Mesothelial cell of epicardium (in vitro differentiated cells): Measurements from ENCODE around the gene SLC44A1. TPM values are rescaled to one million over a fixed set of nuclear protein-coding genes. Genes with fewer than 3 reads are reported as not detected.

ENCODE experiments used
- DNase-seq, 2 experiments: peaks; one replicate each; pipeline ENCODE4 v3.0.0; 2021; ENCODE audit warnings: low spot score in 2 of 2; ENCODE audit not compliant: unreplicated experiment in 2 of 2
- H3K27ac Mint-ChIP-seq: 2 replicates; pipeline ENCODE4 v1.8.0; 2021; ENCODE audit warnings: mixed read lengths
- H3K27me3 Mint-ChIP-seq: 2 replicates; pipeline ENCODE4 v1.8.0; 2021; ENCODE audit warnings: low read depth, mixed read lengths
- H3K36me3 Mint-ChIP-seq: 2 replicates; pipeline ENCODE4 v1.8.0; 2021; ENCODE audit warnings: mixed read lengths
- H3K4me1 Mint-ChIP-seq: 2 replicates; pipeline ENCODE4 v1.8.0; 2021; ENCODE audit warnings: mixed read lengths
- H3K4me3 Mint-ChIP-seq: 2 replicates; pipeline ENCODE4 v1.8.0; 2021; ENCODE audit warnings: mild to moderate bottlenecking, moderate library complexity, mixed read lengths
- H3K9me3 Mint-ChIP-seq: 2 replicates; pipeline ENCODE4 v1.8.0; 2021; ENCODE audit warnings: mixed read lengths
- CTCF ChIP-seq: fragments of 200-600 bp; sonication (generic); IDR thresholded peaks from one replicate; pipeline ENCODE4 v1.5.0; 2021; ENCODE audit warnings: antibody characterized with exemption; ENCODE audit not compliant: unreplicated experiment
- total RNA-seq: library from RNA; stranded (reverse); gene quantifications from 3 replicates; pipeline ENCODE4 v1.2.1, GENCODE V29; 2021

Gene SLC44A1
- total RNA-seq, 1 donor from 2014 or later, result 49.0 TPM

GRCh38 chr9:105333076-105333475 is 88.6 kb downstream of the SLC44A1 start:
- TF ChIP-seq CTCF, result no peak
- DNase-seq, result no peak
- Mint-ChIP-seq H3K4me3 (no peak overlapping the region), H3K27ac (no peak overlapping the region), H3K9me3 (no peaks in the 10 kb centered on the region), H3K36me3 (peaks cover 18% of the 10 kb centered on the region), H3K4me1 (peaks cover 13% of the 10 kb centered on the region), H3K27me3 (no peaks in the 10 kb centered on the region)

DNA sequence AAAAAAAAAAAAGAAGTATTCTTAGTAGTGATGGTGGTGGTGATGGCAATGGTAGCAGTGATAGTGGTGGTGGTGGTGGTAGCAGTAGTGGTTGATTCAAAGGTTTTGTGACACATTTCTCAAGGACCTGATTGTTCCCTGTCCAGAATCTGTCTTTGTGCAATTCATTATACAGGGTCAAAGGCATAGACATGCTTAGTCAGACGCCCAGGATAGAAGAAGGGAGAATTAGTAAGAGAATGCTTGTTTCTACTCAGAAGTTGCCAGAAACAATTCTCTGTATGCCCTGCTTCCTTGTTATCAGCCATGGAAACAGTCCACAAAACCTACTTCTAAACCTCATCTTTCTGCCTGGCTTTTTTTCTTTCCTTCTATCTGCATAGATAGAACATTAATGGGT is 89.4 kb downstream of the SLC44A1 start:
- H3K4me1 Mint-ChIP-seq, result peaks cover 13% of the 10 kb centered on the region
- no peak for TF ChIP-seq CTCF
- no peaks in the 10 kb centered on the region for H3K27me3 Mint-ChIP-seq
- H3K27ac Mint-ChIP-seq, result peak overlapping the region; percentile 61
- peaks cover 18% of the 10 kb centered on the region for H3K36me3 Mint-ChIP-seq
- H3K9me3 Mint-ChIP-seq, result no peaks in the 10 kb centered on the region
- no peak for DNase-seq
- H3K4me3 Mint-ChIP-seq, result no peak overlapping the region

DNA sequence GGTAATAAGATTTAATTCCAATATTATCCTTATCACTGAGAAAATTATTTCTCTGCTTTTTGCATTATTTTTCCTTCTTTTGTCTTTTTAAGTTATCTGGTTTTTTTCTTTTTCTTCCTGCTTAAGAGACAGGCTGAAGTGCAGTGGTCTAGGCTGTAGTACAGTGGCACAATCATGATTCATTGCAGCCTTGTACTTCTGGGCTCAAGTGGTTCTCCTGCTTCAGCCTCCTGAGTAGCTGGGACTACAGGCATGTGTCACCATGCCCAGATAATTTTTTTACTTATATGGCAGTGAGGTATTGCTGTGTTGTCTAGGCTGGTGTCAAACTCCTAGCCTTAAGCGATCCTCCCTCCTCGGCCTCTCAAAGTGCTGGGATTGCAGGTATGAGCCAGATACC is 93.9 kb downstream of the SLC44A1 start:
- H3K4me1 Mint-ChIP-seq, result peaks cover 10% of the 10 kb centered on the region
- H3K9me3 Mint-ChIP-seq, result no peaks in the 10 kb centered on the region
- no peaks in the 10 kb centered on the region for H3K27me3 Mint-ChIP-seq
- DNase-seq, result no peak
- peaks cover 18% of the 10 kb centered on the region for H3K36me3 Mint-ChIP-seq
- no peak overlapping the region for H3K27ac Mint-ChIP-seq
- no peak overlapping the region for H3K4me3 Mint-ChIP-seq
- TF ChIP-seq CTCF, result no peak

- no peak for TF ChIP-seq CTCF
- Mint-ChIP-seq H3K27ac (no peak overlapping the region), H3K27me3 (no peaks in the 10 kb centered on the region), H3K36me3 (peaks cover 21% of the 10 kb centered on the region), H3K9me3 (no peaks in the 10 kb centered on the region), H3K4me3 (no peak overlapping the region), H3K4me1 (peaks cover 10% of the 10 kb centered on the region)
- DNase-seq, result no peak
Measured at GRCh38 chr9:105339849-105340248, 95.4 kb downstream of the SLC44A1 start.

GRCh38 chr9:105341434-105342146 is 97.1 kb downstream of the SLC44A1 start:
- DNase-seq, result no peak
- peaks cover 12% of the 10 kb centered on the region for H3K4me1 Mint-ChIP-seq

More at GRCh38 chr9:105341434-105342146, 97.1 kb downstream of the SLC44A1 start:
- no peak overlapping the region for H3K4me3 Mint-ChIP-seq
- H3K36me3 Mint-ChIP-seq, result peaks cover 16% of the 10 kb centered on the region
- no peaks in the 10 kb centered on the region for H3K9me3 Mint-ChIP-seq
- no peak for TF ChIP-seq CTCF
- peak overlapping the region; percentile 52 for H3K27ac Mint-ChIP-seq
- H3K27me3 Mint-ChIP-seq, result no peaks in the 10 kb centered on the region
